Neural cell (in vitro differentiated cells): Measurements from ENCODE around the gene CDC25A. TPM values are rescaled to one million over a fixed set of nuclear protein-coding genes. Genes with fewer than 3 reads are reported as not detected.

Source experiments
- H2AFZ ChIP-seq: fragments of 200-600, 300-800 bp; sonication (generic), shearing (Covaris generic); 2 replicates; pipeline ENCODE4 v1.6.0; 2014; ENCODE audit warnings: low read depth, mild to moderate bottlenecking, antibody characterized with exemption, low read length, moderate library complexity
- H3F3A ChIP-seq: fragments of 200-600 bp; shearing (Covaris generic); 2 replicates; pipeline ENCODE4 v1.6.1; 2016; ENCODE audit warnings: mild to moderate bottlenecking, moderate library complexity, mixed read lengths, antibody characterized with exemption, low read length; ENCODE audit not compliant: insufficient read depth, poor library complexity, severe bottlenecking
- H3K27ac ChIP-seq: fragments of 200-600, 300-800 bp; sonication (generic), shearing (Covaris generic); 2 replicates; pipeline ENCODE4 v1.5.1; 2014; ENCODE audit warnings: mild to moderate bottlenecking, low read length, moderate library complexity
- H3K27me3 ChIP-seq: fragments of 300-800, 200-600 bp; sonication (generic), shearing (Covaris generic); 2 replicates; pipeline ENCODE4 v1.6.0; 2014; ENCODE audit warnings: mild to moderate bottlenecking, low read depth, low read length, moderate library complexity; ENCODE audit not compliant: insufficient read depth
- H3K36me3 ChIP-seq: fragments of 300-800, 200-600 bp; sonication (generic), shearing (Covaris generic); 2 replicates; pipeline ENCODE4 v1.5.1; 2014; ENCODE audit warnings: mild to moderate bottlenecking, antibody characterized with exemption, low read length, moderate library complexity; ENCODE audit not compliant: insufficient read depth
- H3K4me2 ChIP-seq: fragments of 300-800, 200-600 bp; sonication (generic), shearing (Covaris generic); 2 replicates; pipeline ENCODE4 v1.6.0; 2014; ENCODE audit warnings: mild to moderate bottlenecking, low read length
- H3K4me3 ChIP-seq: fragments of 300-800, 200-600 bp; sonication (generic), shearing (Covaris generic); 2 replicates; pipeline ENCODE4 v1.5.1; 2014; ENCODE audit warnings: mild to moderate bottlenecking, low read length, moderate library complexity
- H3K79me2 ChIP-seq: fragments of 200-600 bp; shearing (Covaris generic); replicated peaks from 2 replicates; pipeline ENCODE4 v1.6.0; 2014; ENCODE audit warnings: mild to moderate bottlenecking, low read length, moderate library complexity; ENCODE audit not compliant: insufficient read depth
- H3K9ac ChIP-seq: fragments of 300-800, 200-600 bp; sonication (generic), shearing (Covaris generic); 2 replicates; pipeline ENCODE4 v1.6.1; 2016; ENCODE audit warnings: mild to moderate bottlenecking, low read length, mixed read lengths
- H3K9me2 ChIP-seq: fragments of 200-600 bp; shearing (Covaris generic); 2 replicates; pipeline ENCODE4 v1.6.1; 2016; ENCODE audit warnings: mild to moderate bottlenecking, low read length, mixed read lengths; ENCODE audit not compliant: insufficient read depth
- H3K9me3 ChIP-seq: fragments of 200-600, 300-800 bp; sonication (generic), shearing (Covaris generic); 2 replicates; pipeline ENCODE4 v1.6.1; 2016; ENCODE audit warnings: mild to moderate bottlenecking, mixed run types, low read length, moderate library complexity, mixed read lengths
- H4K20me1 ChIP-seq: fragments of 200-600 bp; shearing (Covaris generic); 2 replicates; pipeline ENCODE4 v1.6.1; 2016; ENCODE audit warnings: mild to moderate bottlenecking, mixed run types; ENCODE audit not compliant: insufficient read depth
- CTCF ChIP-seq: fragments of 450-650 bp; IDR thresholded peaks from 2 replicates; pipeline ENCODE4 v1.5.1; 2014; ENCODE audit warnings: antibody characterized with exemption, mild to moderate bottlenecking, moderate library complexity; ENCODE audit not compliant: poor library complexity, severe bottlenecking
- EP300 ChIP-seq: fragments of 450-650 bp; conservative IDR thresholded peaks from 2 replicates; pipeline ENCODE4 v1.6.1; 2014; ENCODE audit warnings: antibody characterized with exemption, mild to moderate bottlenecking, moderate library complexity; ENCODE audit not compliant: poor library complexity, severe bottlenecking
- EZH2 ChIP-seq: fragments of 200-600, 300-800 bp; shearing (Covaris generic), sonication (generic); IDR thresholded peaks from 2 replicates; pipeline ENCODE4 v1.6.1; 2014; ENCODE audit warnings: antibody characterized with exemption, low read length, borderline replicate concordance, mild to moderate bottlenecking; ENCODE audit not compliant: insufficient read depth, poor library complexity, severe bottlenecking
- MXI1 ChIP-seq: fragments of 450-650 bp; conservative IDR thresholded peaks from 2 replicates; pipeline ENCODE4 v1.6.1; 2014; ENCODE audit warnings: antibody characterized with exemption, mild to moderate bottlenecking; ENCODE audit not compliant: poor library complexity, severe bottlenecking
- POLR2AphosphoS5 ChIP-seq: IDR thresholded peaks from 2 replicates; pipeline ENCODE4 v1.6.1; 2012
- RAD21 ChIP-seq: fragments of 450-650 bp; conservative IDR thresholded peaks from 2 replicates; pipeline ENCODE4 v1.6.1; 2014; ENCODE audit warnings: antibody characterized with exemption, mild to moderate bottlenecking, moderate library complexity
- REST ChIP-seq: IDR thresholded peaks from 2 replicates; pipeline ENCODE4 v1.6.1; 2012; ENCODE audit warnings: borderline replicate concordance
- SMC3 ChIP-seq: fragments of 450-650 bp; conservative IDR thresholded peaks from 2 replicates; pipeline ENCODE4 v1.6.1; 2014; ENCODE audit warnings: antibody characterized with exemption, mild to moderate bottlenecking, moderate library complexity; ENCODE audit not compliant: poor library complexity
- TAF1 ChIP-seq: IDR thresholded peaks from 2 replicates; pipeline ENCODE4 v1.6.1; 2012; ENCODE audit warnings: low read depth
- polyA plus RNA-seq: library from polyadenylated mRNA; depleted of rRNA; stranded (reverse); fragments of >200 nt; gene quantifications from 2 replicates; pipeline ENCODE4 v1.2.3, GENCODE V29; 2014

The CDC25A gene
- polyA plus RNA-seq, 1 donor from 2014 or later: 12.3 TPM

DNA sequence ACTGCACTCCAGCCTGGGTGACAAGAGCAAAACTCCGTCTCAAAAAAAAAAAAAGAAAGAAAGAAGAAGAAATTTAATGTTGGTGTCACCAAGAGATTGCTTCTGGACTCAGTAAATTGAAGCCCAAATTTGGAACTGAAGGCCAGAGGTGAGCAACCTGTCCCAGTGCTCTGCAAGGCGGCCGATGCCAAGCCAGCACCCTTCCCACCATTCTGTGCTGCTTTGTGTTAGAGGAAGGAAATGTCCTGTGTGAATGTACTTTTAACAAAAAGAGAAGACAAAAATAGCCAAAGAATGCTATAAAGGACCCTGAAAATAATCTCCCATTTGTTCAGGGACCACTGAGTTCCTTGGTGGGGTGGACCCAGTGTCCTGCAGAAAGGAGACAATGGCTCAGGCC is 44.6 kb downstream of the CDC25A start:
- H3K4me3 ChIP-seq: no peak overlapping the region
- no peak overlapping the region for H2AFZ ChIP-seq
- H3F3A ChIP-seq: no peaks in the 10 kb centered on the region
- no peaks in the 10 kb centered on the region for H3K36me3 ChIP-seq
- H3K9me3 ChIP-seq: no peaks in the 10 kb centered on the region
- no peak for TF ChIP-seq SMC3
- no peaks in the 10 kb centered on the region for H3K9me2 ChIP-seq
- no peaks in the 10 kb centered on the region for H4K20me1 ChIP-seq
- no peaks in the 10 kb centered on the region for H3K79me2 ChIP-seq
- no peak overlapping the region for H3K4me2 ChIP-seq
- no peaks in the 10 kb centered on the region for H3K27me3 ChIP-seq
- H3K9ac ChIP-seq: no peak overlapping the region
- H3K27ac ChIP-seq: no peak overlapping the region

DNA sequence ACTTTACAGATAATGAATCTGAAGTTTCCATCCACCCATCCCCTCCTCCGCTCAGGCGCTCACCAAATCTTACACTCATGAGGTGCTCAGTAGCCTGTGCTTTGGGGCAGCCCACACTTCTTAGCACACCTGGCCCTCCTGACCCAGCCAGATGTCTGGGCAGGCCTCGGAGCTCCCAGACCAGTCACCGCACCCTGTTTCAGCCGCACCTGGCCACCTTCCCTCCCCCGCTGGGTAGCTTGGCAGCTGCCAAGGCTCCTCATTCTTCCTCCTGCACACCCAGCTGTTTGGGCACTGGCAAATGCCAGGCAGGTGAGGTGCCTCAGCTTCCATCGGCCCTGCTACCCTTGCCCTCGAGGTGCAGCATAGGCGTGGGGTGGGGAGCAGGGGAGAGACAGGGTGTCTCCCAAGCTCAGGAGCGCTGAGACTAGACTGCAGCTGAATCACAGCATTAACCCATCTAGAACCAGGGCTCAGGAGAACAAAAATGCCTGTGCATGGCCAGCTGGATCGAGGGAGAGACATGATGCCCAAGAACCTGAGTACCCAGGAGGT is 45.8 kb downstream of the CDC25A start:
- TF ChIP-seq REST (no peak), EP300 (no peak), TAF1 (no peak), EZH2 (no peak), RAD21 (no peak), CTCF (no peak), MXI1 (no peak), SMC3 (no peak), POLR2AphosphoS5 (no peak)
- H3K4me2 ChIP-seq: no peak overlapping the region
- H3K9me3 ChIP-seq: no peaks in the 10 kb centered on the region
- no peaks in the 10 kb centered on the region for H3K36me3 ChIP-seq
- no peaks in the 10 kb centered on the region for H3K79me2 ChIP-seq
- H3K9ac ChIP-seq: no peak overlapping the region
- no peak overlapping the region for H3K4me3 ChIP-seq
- H3K27ac ChIP-seq: no peak overlapping the region
- no peaks in the 10 kb centered on the region for H3K9me2 ChIP-seq
- H2AFZ ChIP-seq: no peak overlapping the region
- no peaks in the 10 kb centered on the region for H3K27me3 ChIP-seq
- H3F3A ChIP-seq: no peaks in the 10 kb centered on the region
- H4K20me1 ChIP-seq: no peaks in the 10 kb centered on the region
